Liver (tissue), 9 donors: ENCODE results near the gene ZNF423. TPM values are rescaled to one million over a fixed set of nuclear protein-coding genes. Genes with fewer than 3 reads are reported as not detected.

ENCODE experiments used
- DNase-seq: peaks from one replicate; pipeline ENCODE4 v3.0.0-alpha.2; 2017; ENCODE audit warnings: low spot score
- H3K27ac ChIP-seq, 2 donors: one replicate each; pipeline ENCODE4 v1.7.0; 2013; ENCODE audit warnings: inconsistent platforms in 2 of 2, low read length in 2 of 2, control low read depth in 1 of 2, low read depth in 1 of 2, mild to moderate bottlenecking in 1 of 2
- H3K27me3 ChIP-seq, 4 donors: one replicate each; pipeline versions ENCODE4 v1.6.1 to v1.7.0; 2013; ENCODE audit warnings: low read length in 3 of 4, inconsistent platforms in 1 of 4, mild to moderate bottlenecking in 1 of 4, moderate library complexity in 1 of 4; ENCODE audit not compliant: control insufficient read depth in 4 of 4, insufficient read depth in 4 of 4
- H3K36me3 ChIP-seq, 4 donors: one replicate each; pipeline versions ENCODE4 v1.6.1 to v1.7.0; 2013; ENCODE audit warnings: low read length in 3 of 4, mild to moderate bottlenecking in 3 of 4, low read depth in 1 of 4, moderate library complexity in 1 of 4; ENCODE audit not compliant: control insufficient read depth in 4 of 4, insufficient read depth in 3 of 4
- H3K4me1 ChIP-seq, 4 donors: one replicate each; pipeline versions ENCODE4 v1.6.1 to v1.7.0; 2013; ENCODE audit warnings: low read length in 3 of 4, mild to moderate bottlenecking in 3 of 4, moderate library complexity in 1 of 4; ENCODE audit not compliant: control insufficient read depth in 4 of 4, insufficient read depth in 4 of 4
- H3K4me3 ChIP-seq, 3 donors: one replicate each; pipeline versions ENCODE4 v1.6.1 to v1.7.0; 2013; ENCODE audit warnings: low read length in 3 of 3, control low read depth in 1 of 3, low read depth in 1 of 3, mild to moderate bottlenecking in 1 of 3
- H3K9ac ChIP-seq, 2 donors: one replicate each; pipeline ENCODE4 v1.7.0; 2013; ENCODE audit warnings: low read length in 2 of 2, mild to moderate bottlenecking in 2 of 2, moderate library complexity in 2 of 2, control low read depth in 1 of 2, low read depth in 1 of 2
- H3K9me3 ChIP-seq, 4 donors: one replicate each; pipeline versions ENCODE4 v1.6.1 to v1.7.0; 2013; ENCODE audit warnings: low read length in 3 of 4; ENCODE audit not compliant: control insufficient read depth in 4 of 4
- ATF3 ChIP-seq: IDR thresholded peaks from 2 replicates; pipeline ENCODE4 v1.6.1; 2016; ENCODE audit warnings: antibody characterized with exemption
- CTCF ChIP-seq: fragments of 150-350 bp; IDR thresholded peaks from 2 replicates; pipeline ENCODE4 v1.5.1; 2017; ENCODE audit warnings: improper control_type of control experiment, low read depth, low read length; ENCODE audit not compliant: missing input control
- EGR1 ChIP-seq, 2 donors: IDR thresholded peaks; 2 replicates each; pipeline ENCODE4 v1.6.1; 2016 to 2018; ENCODE audit warnings: antibody characterized with exemption in 2 of 2, low read depth in 2 of 2
- FOXA1 ChIP-seq: IDR thresholded peaks from 2 replicates; pipeline ENCODE4 v1.6.1; 2016; ENCODE audit warnings: antibody characterized with exemption
- FOXA2 ChIP-seq: IDR thresholded peaks from 2 replicates; pipeline ENCODE4 v1.6.1; 2016; ENCODE audit warnings: antibody characterized with exemption
- GABPA ChIP-seq, 2 donors: IDR thresholded peaks in 1 of 2; conservative IDR thresholded peaks in 1 of 2; 2 replicates each; pipeline ENCODE4 v1.6.1; 2016; ENCODE audit warnings: antibody characterized with exemption in 2 of 2, mild to moderate bottlenecking in 1 of 2, moderate library complexity in 1 of 2
- HNF4A ChIP-seq, 2 donors: conservative IDR thresholded peaks; 2 replicates each; pipeline ENCODE4 v1.6.1; 2016; ENCODE audit warnings: antibody characterized with exemption in 2 of 2, mild to moderate bottlenecking in 2 of 2
- HNF4G ChIP-seq: IDR thresholded peaks from 2 replicates; pipeline ENCODE4 v1.6.1; 2016; ENCODE audit warnings: antibody characterized with exemption
- JUND ChIP-seq, 2 donors: IDR thresholded peaks; 2 replicates each; pipeline ENCODE4 v1.6.1; 2016; ENCODE audit warnings: antibody characterized with exemption in 2 of 2
- MAX ChIP-seq: IDR thresholded peaks from 2 replicates; pipeline ENCODE4 v1.6.1; 2016; ENCODE audit warnings: antibody characterized with exemption
- NR2F2 ChIP-seq: IDR thresholded peaks from 2 replicates; pipeline ENCODE4 v1.6.1; 2016; ENCODE audit warnings: antibody characterized with exemption
- RAD21 ChIP-seq, 2 donors: IDR thresholded peaks; 2 replicates each; pipeline ENCODE4 v1.6.1; 2016; ENCODE audit warnings: antibody characterized with exemption in 2 of 2, mild to moderate bottlenecking in 2 of 2
- REST ChIP-seq: IDR thresholded peaks from 2 replicates; pipeline ENCODE4 v1.6.1; 2016; ENCODE audit warnings: antibody characterized with exemption, mild to moderate bottlenecking
- RXRA ChIP-seq, 2 donors: IDR thresholded peaks; 2 replicates each; pipeline ENCODE4 v1.6.1; 2017 to 2018; ENCODE audit warnings: antibody characterized with exemption in 2 of 2, mild to moderate bottlenecking in 1 of 2
- SP1 ChIP-seq: IDR thresholded peaks from 2 replicates; pipeline ENCODE4 v1.6.1; 2018; ENCODE audit warnings: antibody characterized with exemption, mild to moderate bottlenecking
- TAF1 ChIP-seq: conservative IDR thresholded peaks from 2 replicates; pipeline ENCODE4 v1.6.1; 2016; ENCODE audit warnings: antibody characterized with exemption, mild to moderate bottlenecking
- YY1 ChIP-seq: IDR thresholded peaks from 2 replicates; pipeline ENCODE4 v1.6.1; 2016; ENCODE audit warnings: antibody characterized with exemption, mild to moderate bottlenecking
- ZBTB33 ChIP-seq: IDR thresholded peaks from 2 replicates; pipeline ENCODE4 v1.6.1; 2016; ENCODE audit warnings: antibody characterized with exemption
- WGBS: extraction: QIAGEN DNeasy Blood & Tissue Kit; methylation state at CpG from one replicate; pipeline ENCODE4 v1.1.7; 2013; 5-methylcytosine and 5-hydroxymethylcytosine counted together
- polyA plus RNA-seq, 2 donors: library from polyadenylated mRNA; stranded (reverse) in 1 of 2; unstranded in 1 of 2; fragments of 200-250 nt in 1 of 2; fragments of >200 nt in 1 of 2; fragmentation: Nextera tagmentation in 1 of 2; extraction: Ambion mirVana in 1 of 2; gene quantifications; one replicate each; pipeline versions ENCODE4 v1.2.1 to v1.2.3, GENCODE V29; 2013 to 2015
- total RNA-seq, 2 donors: library from RNA; depleted of rRNA; stranded (reverse); fragments of >200 nt; gene quantifications; one replicate each; pipeline ENCODE4 v1.2.3, GENCODE V29; 2014
- donor health status: healthy.
- donor health status: healthy.
- donor health status: healthy.
- donor health status: healthy.
- donor health status: healthy.

ZNF423 gene
- total and polyA plus RNA-seq, 4 donors, result 0.24 to 1.6 (median 0.39) TPM

- Histone ChIP-seq H3K4me3 (no peak overlapping the region), H3K27me3 (no peaks in the 10 kb centered on the region), H3K36me3 (no peaks in the 10 kb centered on the region), H3K4me1 (no peaks in the 10 kb centered on the region), H3K9ac (no peak overlapping the region), H3K27ac (no peak overlapping the region), H3K9me3 (no peaks in the 10 kb centered on the region)
- peak; percentile 21 for DNase-seq
- TF ChIP-seq SP1 (no peak), ZBTB33 (no peak), ATF3 (no peak), RXRA (IDR thresholded peaks at IDR 0.05) (no peak), REST (no peak), YY1 (no peak), FOXA1 (no peak), CTCF (no peak), RAD21 (IDR thresholded peaks at IDR 0.05) (no peak), GABPA (IDR thresholded peaks at IDR 0.05 in 1 of 2, conservative IDR thresholded peaks at IDR 0.05 in 1 of 2) (no peak), NR2F2 (no peak), HNF4G (no peak), HNF4A (conservative IDR thresholded peaks at IDR 0.05) (no peak), MAX (no peak), FOXA2 (no peak), TAF1 (no peak), JUND (IDR thresholded peaks at IDR 0.05) (no peak), EGR1 (IDR thresholded peaks at IDR 0.05; ENCODE audit: low read depth in 2 of 2) (no peak)
- 76% methylated on average over 7 of the region's 7 CpGs for WGBS
Observed at GRCh38 chr16:49463529-49463928, 392.4 kb downstream of the ZNF423 start.
